ENCODE measurements around the gene KCNQ1. TPM values are rescaled to one million over a fixed set of nuclear protein-coding genes. Genes with fewer than 3 reads are reported as not detected.

The KCNQ1 gene
- total and polyA plus RNA-seq, 2 experiments from 2014 or later = not detected

- no peaks in the 10 kb centered on the region for H3K9me3 ChIP-seq (ENCODE audit: low read depth)
- TF ChIP-seq EZH2phosphoT487 (IDR thresholded peaks at IDR 0.05; ENCODE audit: insufficient read depth, low read depth) (no peak), EZH2 (IDR thresholded peaks at IDR 0.05; ENCODE audit: insufficient read depth, poor library complexity, severe bottlenecking) (no peak)
- H3K27me3 ChIP-seq (replicated peaks; ENCODE audit: insufficient read depth) = no peaks in the 10 kb centered on the region
- no peaks in the 10 kb centered on the region for H3K4me1 ChIP-seq (ENCODE audit: insufficient read depth)
- 58 to 68% methylated on average over 4 of the region's 4 CpGs for WGBS, 2 experiments (ENCODE audit: low coverage in 1 of 2, low lambda C conversion rate in 2 of 2, missing lambda C conversion rate in 2 of 2)
- H3K4me2 ChIP-seq (ENCODE audit: unreplicated experiment) = no peak overlapping the region
- H4K20me1 ChIP-seq (ENCODE audit: insufficient read depth) = no peaks in the 10 kb centered on the region
- H3K9ac ChIP-seq = no peak overlapping the region
- H3F3A ChIP-seq (ENCODE audit: insufficient read depth) = no peaks in the 10 kb centered on the region
- no peak overlapping the region for H3K4me3 ChIP-seq
- H3K9me2 ChIP-seq (ENCODE audit: insufficient read depth) = no peaks in the 10 kb centered on the region
- no peaks in the 10 kb centered on the region for H3K36me3 ChIP-seq (ENCODE audit: low read depth)
- no peak overlapping the region for H2AFZ ChIP-seq
- DNase-seq = no peak
- H3K79me2 ChIP-seq (ENCODE audit: insufficient read depth) = no peaks in the 10 kb centered on the region
- in situ Hi-C loops (cut with MboI) = no loop called here
- no peak overlapping the region for H3K27ac ChIP-seq
These were observed 139.6 kb downstream of the KCNQ1 start for GRCh38 chr11:2584434-2584811.

- no peak overlapping the region for H2AFZ ChIP-seq
- no peaks in the 10 kb centered on the region for H3K79me2 ChIP-seq (ENCODE audit: insufficient read depth)
- no peaks in the 10 kb centered on the region for H3F3A ChIP-seq (ENCODE audit: insufficient read depth)
- no peaks in the 10 kb centered on the region for H3K36me3 ChIP-seq (ENCODE audit: low read depth)
- no peaks in the 10 kb centered on the region for H3K4me1 ChIP-seq (ENCODE audit: insufficient read depth)
- H3K9ac ChIP-seq = no peak overlapping the region
- DNase-seq = no peak
- H3K27ac ChIP-seq = no peak overlapping the region
- H3K9me2 ChIP-seq (ENCODE audit: insufficient read depth) = no peaks in the 10 kb centered on the region
- in situ Hi-C loops (cut with MboI) = no loop called here
- TF ChIP-seq EZH2 (IDR thresholded peaks at IDR 0.05; ENCODE audit: insufficient read depth, poor library complexity, severe bottlenecking) = no peak
- no peak for TF ChIP-seq EZH2phosphoT487 (IDR thresholded peaks at IDR 0.05; ENCODE audit: insufficient read depth, low read depth)
- no peak overlapping the region for H3K4me2 ChIP-seq (ENCODE audit: unreplicated experiment)
- no peaks in the 10 kb centered on the region for H4K20me1 ChIP-seq (ENCODE audit: insufficient read depth)
- H3K4me3 ChIP-seq = no peak overlapping the region
- no peaks in the 10 kb centered on the region for H3K9me3 ChIP-seq (ENCODE audit: low read depth)
- 78 to 83% methylated on average over 17 of the region's 18 CpGs for WGBS, 2 experiments (ENCODE audit: low coverage in 1 of 2, low lambda C conversion rate in 2 of 2, missing lambda C conversion rate in 2 of 2)
- H3K27me3 ChIP-seq (replicated peaks; ENCODE audit: insufficient read depth) = peaks cover 2% of the 10 kb centered on the region; the same call in 1 of the 2 replicates
These were observed 140.2 kb downstream of the KCNQ1 start for GRCh38 chr11:2584812-2585565.

DNA sequence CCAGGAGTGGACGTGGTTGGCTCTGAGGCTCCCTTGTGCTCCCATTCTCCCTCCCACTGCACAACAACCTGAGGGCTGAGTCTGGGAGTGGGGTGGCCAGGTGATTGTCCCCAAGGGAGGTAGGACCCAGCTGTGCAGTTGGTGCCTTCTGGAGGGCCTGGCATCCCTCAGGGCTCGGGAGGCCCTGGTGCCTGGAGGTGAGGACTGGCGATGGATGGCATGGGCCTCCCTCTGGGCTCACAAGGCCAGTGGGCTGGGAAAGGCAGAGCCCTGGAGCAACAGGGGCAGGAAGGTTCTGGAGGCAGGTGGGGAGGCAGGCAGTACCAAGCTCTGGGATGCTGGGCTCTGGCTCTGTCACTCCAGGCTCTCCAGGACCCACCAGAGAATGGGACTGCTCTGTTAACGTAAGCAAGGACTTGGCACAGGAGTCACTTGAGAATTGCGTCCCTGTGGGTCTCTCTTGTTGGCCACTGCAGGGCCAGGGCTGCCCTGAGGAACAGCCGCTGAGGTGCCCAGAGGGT is 140.8 kb downstream of the KCNQ1 start:
- H3K9ac ChIP-seq = no peak overlapping the region
- H2AFZ ChIP-seq = no peak overlapping the region
- in situ Hi-C loops (cut with MboI) = no loop called here
- H3K36me3 ChIP-seq (ENCODE audit: low read depth) = no peaks in the 10 kb centered on the region
- H3K4me2 ChIP-seq (ENCODE audit: unreplicated experiment) = no peak overlapping the region
- H3K9me3 ChIP-seq (ENCODE audit: low read depth) = no peaks in the 10 kb centered on the region
- no peak overlapping the region for H3K27ac ChIP-seq
- H3K27me3 ChIP-seq (replicated peaks; ENCODE audit: insufficient read depth) = peaks cover 3% of the 10 kb centered on the region; the same call in 1 of the 2 replicates
- TF ChIP-seq EZH2 (IDR thresholded peaks at IDR 0.05; ENCODE audit: insufficient read depth, poor library complexity, severe bottlenecking) (no peak), EZH2phosphoT487 (IDR thresholded peaks at IDR 0.05; ENCODE audit: insufficient read depth, low read depth) (no peak)
- no peaks in the 10 kb centered on the region for H3F3A ChIP-seq (ENCODE audit: insufficient read depth)
- no peaks in the 10 kb centered on the region for H3K4me1 ChIP-seq (ENCODE audit: insufficient read depth)
- no peaks in the 10 kb centered on the region for H3K79me2 ChIP-seq (ENCODE audit: insufficient read depth)
- H3K9me2 ChIP-seq (ENCODE audit: insufficient read depth) = no peaks in the 10 kb centered on the region
- no peak for DNase-seq
- 61 to 63% methylated on average over 6 of the region's 6 CpGs for WGBS, 2 experiments (ENCODE audit: low coverage in 1 of 2, low lambda C conversion rate in 2 of 2, missing lambda C conversion rate in 2 of 2)
- H4K20me1 ChIP-seq (ENCODE audit: insufficient read depth) = no peaks in the 10 kb centered on the region
- no peak overlapping the region for H3K4me3 ChIP-seq

DNA sequence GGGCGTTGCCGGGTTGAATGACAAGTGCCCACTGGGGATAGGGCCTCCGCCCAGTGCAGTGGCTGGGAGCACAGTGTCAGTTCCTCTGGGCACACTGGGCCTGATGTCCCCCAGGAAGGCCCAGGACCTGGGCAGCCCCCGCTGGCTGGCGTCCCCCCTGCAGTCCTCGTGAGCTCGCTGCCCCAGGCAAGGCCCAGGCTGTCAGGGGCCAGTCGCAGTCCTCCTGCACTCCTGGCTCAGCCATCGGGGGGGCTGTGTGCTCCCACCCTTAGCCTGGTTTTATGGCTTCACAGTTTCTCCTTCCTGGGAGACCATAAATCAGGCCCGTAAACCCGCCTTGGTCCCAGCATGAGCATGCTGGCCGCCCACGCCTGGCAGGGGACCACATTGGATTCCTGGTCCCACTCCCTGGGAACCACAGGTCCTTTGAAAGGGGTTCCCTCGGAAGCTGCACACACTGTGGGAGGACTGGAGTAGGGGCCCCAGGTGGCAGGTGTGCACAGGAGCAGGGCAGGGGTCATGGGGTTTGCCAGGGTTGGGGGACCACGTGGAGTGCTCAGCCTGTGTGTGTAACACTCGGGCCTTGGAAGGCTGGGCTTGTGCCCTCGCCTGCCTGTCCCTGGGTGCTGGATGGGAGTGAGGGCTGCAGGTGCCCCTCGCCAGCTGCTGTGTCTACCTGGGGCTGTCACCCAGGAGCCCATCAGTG is 141.4 kb downstream of the KCNQ1 start:
- 61% methylated on average over 17 to 18 of the region's 18 CpGs for WGBS, 2 experiments (ENCODE audit: low coverage in 1 of 2, low lambda C conversion rate in 2 of 2, missing lambda C conversion rate in 2 of 2)
- no peak for TF ChIP-seq EZH2 (IDR thresholded peaks at IDR 0.05; ENCODE audit: insufficient read depth, poor library complexity, severe bottlenecking)
- TF ChIP-seq EZH2phosphoT487 (IDR thresholded peaks at IDR 0.05; ENCODE audit: insufficient read depth, low read depth) = no peak
- Histone ChIP-seq H3K9me3 (ENCODE audit: low read depth) (no peaks in the 10 kb centered on the region), H3K9ac (no peak overlapping the region), H3K36me3 (ENCODE audit: low read depth) (no peaks in the 10 kb centered on the region), H3F3A (ENCODE audit: insufficient read depth) (no peaks in the 10 kb centered on the region), H3K27ac (no peak overlapping the region), H4K20me1 (ENCODE audit: insufficient read depth) (no peaks in the 10 kb centered on the region), H3K79me2 (ENCODE audit: insufficient read depth) (no peaks in the 10 kb centered on the region), H3K4me2 (ENCODE audit: unreplicated experiment) (no peak overlapping the region), H2AFZ (no peak overlapping the region), H3K4me3 (no peak overlapping the region), H3K4me1 (ENCODE audit: insufficient read depth) (no peaks in the 10 kb centered on the region), H3K27me3 (replicated peaks; ENCODE audit: insufficient read depth) (peaks cover 3% of the 10 kb centered on the region; the same call in 1 of the 2 replicates), H3K9me2 (ENCODE audit: insufficient read depth) (no peaks in the 10 kb centered on the region)
- in situ Hi-C loops (cut with MboI) = no loop called here
- DNase-seq = no peak
